Neural crest cell (in vitro differentiated cells): ENCODE data around the gene UBFD1. TPM values are rescaled to one million over a fixed set of nuclear protein-coding genes. Genes with fewer than 3 reads are reported as not detected.
"Not testable (repeated sequence)": the region's sequence is repeated elsewhere in the genome, so short reads cannot be mapped to it uniquely, and the experiment has no call there.

Experiments
- DNase-seq: peaks from one replicate; pipeline ENCODE4 v3.0.0; 2021; ENCODE audit warnings: low read depth, mixed read lengths, low spot score
- H3K27ac Mint-ChIP-seq: one replicate; pipeline ENCODE4 v1.8.0; 2021; ENCODE audit warnings: mild to moderate bottlenecking, mixed read lengths; ENCODE audit not compliant: unreplicated experiment
- H3K27me3 Mint-ChIP-seq: 2 replicates; pipeline ENCODE4 v1.8.0; 2021; ENCODE audit warnings: low read depth, mild to moderate bottlenecking, mixed read lengths
- H3K36me3 Mint-ChIP-seq: 2 replicates; pipeline ENCODE4 v1.8.0; 2021; ENCODE audit warnings: low read depth, mild to moderate bottlenecking, mixed read lengths
- H3K4me1 Mint-ChIP-seq: 2 replicates; pipeline ENCODE4 v1.8.0; 2021; ENCODE audit warnings: mixed read lengths
- H3K4me3 Mint-ChIP-seq: one replicate; pipeline ENCODE4 v1.8.0; 2021; ENCODE audit warnings: mild to moderate bottlenecking, mixed read lengths
- H3K9me3 Mint-ChIP-seq: 2 replicates; pipeline ENCODE4 v1.8.0; 2021; ENCODE audit warnings: mixed read lengths
- total RNA-seq: library from RNA; stranded (reverse); gene quantifications from 2 replicates; pipeline ENCODE4 v1.2.1, GENCODE V29; 2021
- TF ChIP-seq, protein P1 (sequence below): fragments of 200-600 bp; sonication (generic); conservative IDR thresholded peaks from 2 replicates; pipeline ENCODE4 v1.5.0; 2021; ENCODE audit warnings: antibody characterized with exemption, mild to moderate bottlenecking

The UBFD1 gene
- total RNA-seq, 1 donor from 2014 or later = 91.0 TPM

DNA sequence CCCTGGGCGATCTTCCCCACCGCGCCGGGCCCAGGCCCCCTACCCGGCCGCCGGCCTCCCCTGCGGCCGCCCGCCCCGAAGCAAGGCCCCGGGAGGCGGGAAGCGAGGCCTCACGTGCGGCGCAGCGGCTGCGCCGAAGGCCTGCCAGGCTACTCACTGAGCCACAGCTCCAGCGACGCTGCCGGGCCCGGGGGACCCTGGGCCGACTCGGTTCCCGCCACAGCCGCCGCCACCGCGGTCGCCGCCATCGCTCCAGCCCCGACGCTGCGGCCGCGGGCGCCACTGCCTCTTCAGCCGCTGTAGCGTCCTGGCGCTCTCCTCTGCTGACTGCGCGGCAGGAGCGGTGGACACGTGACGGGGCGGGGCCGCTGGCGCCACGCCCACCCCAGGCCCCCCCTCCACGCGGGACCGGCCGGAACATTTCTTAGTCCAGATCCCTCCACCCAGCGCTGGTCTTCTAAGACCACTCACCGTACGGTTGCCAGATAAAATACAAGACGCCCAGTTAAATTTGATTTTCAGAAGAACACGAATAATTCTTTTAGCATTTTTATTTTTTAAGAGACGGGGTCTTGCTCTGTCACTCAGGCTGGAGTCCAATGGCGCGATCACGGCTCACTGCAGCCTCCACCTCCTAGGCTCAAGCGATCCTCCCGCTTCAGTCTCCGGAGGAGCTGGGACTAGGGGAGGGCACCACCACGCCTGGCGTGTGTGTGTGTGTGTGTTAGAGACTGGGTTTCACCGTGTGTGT, 47.2 kb upstream of the UBFD1 start, which contains the start of gene GGA2:
Gene GGA2 (minus strand): TSS at position 331 of the 751 bp plus-strand sequence. CDS start 83 bp downstream, at position 248.
- DNase-seq = peak; percentile 66
- H3K27ac Mint-ChIP-seq = peak within 1 kb of the TSS; percentile 83
- no peaks in the 10 kb centered on the region for H3K9me3 Mint-ChIP-seq
- H3K4me1 Mint-ChIP-seq = peaks cover 33% of the 10 kb centered on the region
- peaks cover 3% of the 10 kb centered on the region for H3K36me3 Mint-ChIP-seq
- TF ChIP-seq, protein P1, sequence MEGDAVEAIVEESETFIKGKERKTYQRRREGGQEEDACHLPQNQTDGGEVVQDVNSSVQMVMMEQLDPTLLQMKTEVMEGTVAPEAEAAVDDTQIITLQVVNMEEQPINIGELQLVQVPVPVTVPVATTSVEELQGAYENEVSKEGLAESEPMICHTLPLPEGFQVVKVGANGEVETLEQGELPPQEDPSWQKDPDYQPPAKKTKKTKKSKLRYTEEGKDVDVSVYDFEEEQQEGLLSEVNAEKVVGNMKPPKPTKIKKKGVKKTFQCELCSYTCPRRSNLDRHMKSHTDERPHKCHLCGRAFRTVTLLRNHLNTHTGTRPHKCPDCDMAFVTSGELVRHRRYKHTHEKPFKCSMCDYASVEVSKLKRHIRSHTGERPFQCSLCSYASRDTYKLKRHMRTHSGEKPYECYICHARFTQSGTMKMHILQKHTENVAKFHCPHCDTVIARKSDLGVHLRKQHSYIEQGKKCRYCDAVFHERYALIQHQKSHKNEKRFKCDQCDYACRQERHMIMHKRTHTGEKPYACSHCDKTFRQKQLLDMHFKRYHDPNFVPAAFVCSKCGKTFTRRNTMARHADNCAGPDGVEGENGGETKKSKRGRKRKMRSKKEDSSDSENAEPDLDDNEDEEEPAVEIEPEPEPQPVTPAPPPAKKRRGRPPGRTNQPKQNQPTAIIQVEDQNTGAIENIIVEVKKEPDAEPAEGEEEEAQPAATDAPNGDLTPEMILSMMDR = no peak
- peak within 1 kb of the TSS; percentile 92 for H3K4me3 Mint-ChIP-seq
- H3K27me3 Mint-ChIP-seq = no peaks in the 10 kb centered on the region

DNA sequence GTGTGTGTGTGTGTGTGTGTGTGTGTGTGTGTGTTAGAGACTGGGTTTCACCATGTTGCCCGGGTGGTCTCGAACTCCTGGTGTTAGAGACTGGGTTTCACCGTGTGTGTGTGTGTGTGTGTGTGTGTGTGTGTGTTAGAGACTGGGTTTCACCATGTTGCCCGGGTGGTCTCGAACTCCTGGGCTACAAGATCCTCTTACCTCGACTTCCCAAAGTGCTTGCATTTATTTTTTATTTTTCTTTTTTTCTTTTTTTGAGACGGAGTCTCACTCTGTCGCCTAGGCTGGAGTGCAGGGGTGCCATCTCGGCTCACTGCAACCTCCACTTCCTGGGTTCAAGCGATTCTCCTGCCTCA, 46.6 kb upstream of the UBFD1 start:
- not testable (repeated sequence) for H3K27ac Mint-ChIP-seq, H3K36me3 Mint-ChIP-seq, H3K9me3 Mint-ChIP-seq, DNase-seq, H3K27me3 Mint-ChIP-seq
- Mint-ChIP-seq H3K4me1 (peaks cover 27% of the 10 kb centered on the region), H3K4me3 (peak overlapping the region; percentile 90)

DNA sequence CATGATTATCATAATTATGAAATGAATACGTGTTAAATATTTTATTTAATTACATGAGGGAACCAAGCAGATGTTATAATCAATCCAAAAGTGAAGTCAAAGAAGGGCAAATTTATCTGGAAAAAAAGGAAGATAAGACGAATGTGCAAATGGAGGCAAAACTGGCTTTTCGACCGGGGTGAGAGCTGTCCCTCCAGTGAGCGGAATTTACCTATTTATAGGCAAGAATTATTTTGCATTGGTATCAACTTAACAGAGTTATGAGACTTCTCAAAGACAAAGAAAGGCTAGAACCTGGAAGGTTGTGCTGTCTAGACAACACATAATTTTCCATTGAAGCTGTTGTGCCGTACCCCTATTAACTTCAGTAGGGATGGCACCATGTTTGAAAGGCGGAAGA, 45.8 kb upstream of the UBFD1 start:
- no peaks in the 10 kb centered on the region for H3K9me3 Mint-ChIP-seq
- H3K4me3 Mint-ChIP-seq = peak overlapping the region; percentile 90
- peaks cover 19% of the 10 kb centered on the region for H3K4me1 Mint-ChIP-seq
- no peak for DNase-seq
- H3K27ac Mint-ChIP-seq = no peak overlapping the region
- peaks cover 2% of the 10 kb centered on the region for H3K36me3 Mint-ChIP-seq
- no peaks in the 10 kb centered on the region for H3K27me3 Mint-ChIP-seq
- TF ChIP-seq, protein P1 = no peak

DNA sequence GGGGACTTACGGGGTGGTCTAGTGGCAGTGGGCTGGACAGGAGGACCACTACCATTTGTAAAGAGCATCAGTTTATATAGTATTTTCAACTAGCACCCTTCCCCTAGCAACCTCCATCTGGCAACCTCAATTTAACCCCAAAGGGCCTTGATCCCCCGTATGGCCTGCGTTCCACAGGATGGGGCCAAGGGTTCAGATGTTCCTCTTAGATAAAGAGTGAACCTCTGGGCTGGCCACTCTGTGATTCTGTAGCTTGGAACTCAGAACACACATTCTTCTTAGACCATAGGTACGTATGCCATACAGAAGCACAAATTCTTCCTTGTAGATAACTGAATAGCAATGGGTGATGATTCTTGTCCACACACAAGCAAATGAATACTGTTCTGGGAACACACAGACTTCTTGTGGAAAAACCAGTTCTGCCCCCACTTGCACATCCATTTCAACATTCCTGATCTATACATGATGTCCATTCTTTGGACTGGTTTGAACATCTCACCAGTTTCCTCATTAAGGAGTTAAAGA, 45.3 kb upstream of the UBFD1 start:
- no peaks in the 10 kb centered on the region for H3K9me3 Mint-ChIP-seq
- no peak overlapping the region for H3K27ac Mint-ChIP-seq
- TF ChIP-seq, protein P1 = no peak
- H3K36me3 Mint-ChIP-seq = peaks cover 2% of the 10 kb centered on the region
- no peaks in the 10 kb centered on the region for H3K27me3 Mint-ChIP-seq
- H3K4me1 Mint-ChIP-seq = peaks cover 15% of the 10 kb centered on the region
- no peak overlapping the region for H3K4me3 Mint-ChIP-seq
- no peak for DNase-seq

DNA sequence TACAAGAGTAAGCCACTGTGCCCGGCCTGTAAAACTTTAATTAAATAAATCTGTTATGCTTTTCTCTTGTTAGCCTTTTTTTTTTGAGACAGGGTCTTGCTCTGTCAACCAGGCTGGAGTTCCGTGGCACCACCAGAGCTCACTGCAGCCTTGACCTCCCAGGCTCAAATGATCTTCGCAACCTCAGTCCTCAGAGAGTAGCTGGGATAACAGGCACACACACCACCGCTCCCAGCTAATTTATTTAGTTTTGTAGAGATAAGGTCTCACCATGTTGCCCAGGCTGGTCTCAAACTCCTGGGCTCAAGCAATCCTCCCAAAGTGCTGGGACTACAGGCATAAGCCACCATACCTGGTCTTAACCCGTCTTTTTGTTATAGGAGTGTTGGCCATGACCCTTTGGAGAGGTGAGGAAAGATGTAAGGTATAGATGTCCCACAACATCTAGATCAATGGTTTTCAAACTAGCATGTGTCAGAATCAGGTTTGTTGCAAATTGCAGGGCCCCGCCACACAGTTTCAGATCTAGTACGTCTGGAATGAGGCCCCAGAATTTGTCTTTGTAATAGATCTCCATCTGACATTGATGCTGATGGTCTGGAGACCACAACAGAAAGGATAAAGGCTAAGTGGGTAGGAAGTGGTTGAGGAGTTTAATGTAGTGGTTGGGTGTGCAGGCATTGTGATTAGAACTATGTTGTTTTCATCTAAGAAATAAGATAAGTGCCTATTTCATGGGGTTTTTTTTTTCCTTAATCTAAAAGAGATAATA, 43.0 kb upstream of the UBFD1 start:
- no peak for DNase-seq
- Mint-ChIP-seq H3K4me3 (no peak overlapping the region), H3K27me3 (no peaks in the 10 kb centered on the region), H3K36me3 (peaks cover 6% of the 10 kb centered on the region), H3K9me3 (no peaks in the 10 kb centered on the region), H3K4me1 (no peaks in the 10 kb centered on the region), H3K27ac (no peak overlapping the region)
- TF ChIP-seq, protein P1 = no peak

DNA sequence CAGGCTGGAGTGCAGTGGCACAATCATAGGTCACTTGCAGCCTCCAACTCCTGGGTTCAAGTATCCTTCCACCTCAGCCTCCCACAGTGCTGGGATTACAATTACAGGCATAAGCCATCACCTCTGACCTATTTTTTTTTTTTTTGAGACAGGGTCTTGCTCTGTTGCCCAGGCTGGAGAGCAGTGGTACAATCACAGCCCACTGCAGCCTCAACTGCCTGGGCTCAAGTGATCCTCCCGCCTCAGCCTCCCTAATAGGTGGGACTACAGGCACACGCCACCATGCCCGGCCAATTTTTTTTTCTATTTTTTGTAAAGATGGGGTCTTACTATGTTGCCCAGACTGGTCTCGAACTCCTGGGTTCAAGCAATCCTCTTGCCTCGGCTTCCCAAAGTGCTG, 41.6 kb upstream of the UBFD1 start:
- no peak for DNase-seq
- Mint-ChIP-seq H3K9me3 (no peaks in the 10 kb centered on the region), H3K27me3 (no peaks in the 10 kb centered on the region), H3K4me1 (no peaks in the 10 kb centered on the region), H3K4me3 (no peak overlapping the region), H3K27ac (no peak overlapping the region), H3K36me3 (peaks cover 7% of the 10 kb centered on the region)
- TF ChIP-seq, protein P1 = no peak
